Left forelimb (tissue), 1 donor: ENCODE results near the gene OR6S1.
"Not testable (repeated sequence)": the region's sequence is repeated elsewhere in the genome, so short reads cannot be mapped to it uniquely, and the experiment has no call there.

ENCODE experiments used
- DNase-seq: peaks from one replicate; pipeline ENCODE4 v3.0.0-alpha.2; 2018; ENCODE audit warnings: low spot score

The OR6S1 gene

DNA sequence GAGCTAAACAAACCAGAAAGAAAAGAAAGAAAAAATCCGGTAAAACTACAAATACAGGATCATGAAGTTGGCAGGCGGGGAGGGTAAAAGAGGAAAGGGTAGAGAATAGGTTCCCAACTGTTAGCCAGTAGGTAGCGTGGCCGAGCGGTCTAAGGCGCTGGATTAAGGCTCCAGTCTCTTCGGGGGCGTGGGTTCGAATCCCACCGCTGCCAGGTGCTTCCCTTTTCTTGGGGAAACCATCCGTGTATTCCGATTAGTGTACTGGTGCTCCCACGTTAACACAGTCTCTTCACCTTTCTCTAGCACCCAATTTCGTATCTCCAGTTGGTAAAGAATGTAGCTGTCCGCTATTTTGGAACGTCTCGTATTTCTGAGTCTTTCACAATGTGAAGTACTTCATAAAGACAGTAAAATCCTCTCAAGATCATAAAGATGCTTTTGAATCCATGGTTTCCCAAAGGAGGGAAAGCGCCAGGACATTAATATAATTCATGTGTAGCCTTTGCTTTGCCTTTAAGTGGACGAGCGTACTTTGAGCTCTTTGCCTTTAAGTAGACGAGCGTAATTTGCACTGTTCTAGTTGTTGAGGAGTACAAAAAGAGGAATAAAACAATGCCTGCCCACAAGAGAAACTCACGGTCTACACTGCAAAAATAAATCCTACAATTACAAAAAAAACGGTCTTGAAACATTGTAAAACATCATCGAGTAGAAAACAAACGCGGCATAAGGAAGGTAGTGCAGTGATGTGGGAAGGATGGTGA lies 31.3 kb downstream of the OR6S1 start:
- peak; percentile 84 for DNase-seq

DNA sequence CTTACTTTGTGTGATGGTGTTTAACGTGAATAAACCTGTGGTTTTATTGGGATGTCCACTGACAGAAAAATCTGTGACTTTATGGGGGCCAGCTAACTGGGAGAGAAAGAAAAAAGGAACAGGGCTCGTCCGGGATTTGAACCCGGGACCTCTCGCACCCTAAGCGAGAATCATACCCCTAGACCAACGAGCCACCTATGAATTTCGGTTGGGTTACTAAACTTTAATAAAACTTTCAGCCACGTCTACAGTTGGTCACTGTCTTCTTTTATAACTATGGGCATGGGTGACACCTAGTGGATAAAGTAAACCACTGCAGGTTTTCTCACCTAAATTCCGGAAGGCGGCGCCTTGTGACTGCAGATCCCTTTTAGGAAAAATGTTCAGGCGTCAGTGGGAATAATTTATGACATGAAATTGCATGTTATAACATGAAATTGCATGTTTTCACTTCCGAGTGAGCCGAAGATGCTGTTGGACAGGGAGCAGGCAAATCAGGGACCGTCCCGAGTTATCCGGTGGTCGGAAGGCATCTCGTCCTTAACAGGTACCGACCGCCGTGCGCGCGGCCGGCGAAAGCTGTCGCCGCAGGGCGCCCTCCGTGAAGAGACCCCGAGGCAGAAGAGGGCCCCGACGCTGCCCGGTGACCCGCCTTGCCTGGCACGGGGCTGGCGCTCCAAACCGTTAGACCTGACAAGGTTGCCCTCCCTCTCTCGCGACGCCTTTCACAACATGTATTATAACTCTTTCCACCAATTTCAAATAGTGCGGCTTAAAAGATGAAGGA lies 32.1 kb downstream of the OR6S1 start:
- no peak for DNase-seq

GRCh38 chr14:20608383-20609110 lies 32.9 kb downstream of the OR6S1 start:
- no peak for DNase-seq

DNA sequence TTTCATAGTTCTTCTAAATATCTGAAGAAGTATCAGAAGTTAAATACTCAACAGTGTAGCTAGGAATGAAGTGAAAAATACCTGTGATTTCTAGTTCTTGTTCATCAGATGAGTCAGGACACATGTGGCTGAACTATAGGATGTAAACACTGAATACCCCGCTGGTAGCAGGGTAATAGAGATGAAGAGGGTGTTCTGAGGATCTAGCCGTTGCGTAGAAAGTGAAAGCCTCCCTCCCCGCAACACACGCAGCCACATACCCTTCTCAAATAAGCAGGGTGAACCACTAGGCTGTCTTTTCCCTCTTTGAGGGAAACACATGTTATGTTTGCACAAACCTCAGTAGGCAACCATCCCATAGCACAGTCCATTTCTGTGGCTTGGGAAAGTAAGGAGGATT lies 33.9 kb downstream of the OR6S1 start:
- no peak for DNase-seq

DNA sequence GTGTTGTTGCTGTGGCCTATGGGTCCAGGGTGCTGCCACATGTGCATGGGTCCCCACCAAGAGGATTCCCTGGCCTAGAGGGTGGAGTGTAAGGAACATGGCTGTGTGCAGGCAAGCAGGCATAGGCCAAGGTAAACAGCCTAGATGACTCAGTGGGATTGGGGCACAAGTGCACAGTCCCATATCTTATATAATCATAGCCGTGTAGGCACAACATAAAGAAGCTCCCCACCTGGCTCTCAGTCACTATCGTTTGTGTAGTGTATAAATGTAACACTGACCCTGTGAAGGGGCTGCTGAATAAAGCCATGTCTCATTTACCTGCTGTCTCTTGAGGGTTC lies 34.6 kb downstream of the OR6S1 start:
- no peak for DNase-seq

GRCh38 chr14:20606190-20606901 lies 35.1 kb downstream of the OR6S1 start:
- no peak for DNase-seq

DNA sequence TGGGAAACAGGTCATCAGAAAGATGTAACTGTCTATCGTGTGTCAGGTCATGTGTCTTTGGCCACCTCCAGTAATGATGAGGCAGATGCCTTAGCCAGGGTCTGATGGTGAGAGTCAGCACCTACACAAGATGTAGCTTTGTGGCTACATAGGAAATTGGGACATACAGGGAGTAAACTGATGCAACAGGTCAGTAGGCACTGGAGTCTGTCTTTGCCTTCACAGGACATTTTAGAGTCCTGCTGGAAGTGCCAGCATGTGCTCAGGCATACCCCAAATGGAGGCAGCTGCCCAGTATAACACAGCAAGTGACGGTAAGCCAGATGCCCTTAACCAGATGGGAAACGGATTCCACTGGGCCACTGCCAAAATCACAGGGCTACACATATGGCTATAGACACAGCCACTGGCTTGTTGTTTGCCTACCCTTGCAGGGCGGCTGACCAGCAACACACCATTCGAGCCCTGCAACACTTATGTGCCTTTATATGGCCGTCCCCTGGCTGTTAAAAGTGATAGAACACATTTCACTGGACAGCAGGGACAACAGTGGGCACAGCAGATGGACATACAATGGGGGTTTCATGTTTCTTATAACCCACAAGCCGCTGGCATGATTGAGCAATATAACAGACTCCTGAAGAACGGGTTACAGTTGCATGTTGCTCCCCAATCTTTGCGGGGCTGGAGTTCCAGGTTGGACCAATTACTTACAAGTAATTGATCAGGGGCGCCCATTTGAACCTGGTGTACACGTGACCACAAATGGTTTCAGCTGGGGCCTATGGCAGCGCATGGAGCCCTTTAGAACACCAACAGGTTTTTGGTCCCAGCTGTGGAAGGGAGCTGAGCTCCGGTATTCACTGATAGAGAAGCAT lies 37.4 kb downstream of the OR6S1 start:
- no peak for DNase-seq

DNA sequence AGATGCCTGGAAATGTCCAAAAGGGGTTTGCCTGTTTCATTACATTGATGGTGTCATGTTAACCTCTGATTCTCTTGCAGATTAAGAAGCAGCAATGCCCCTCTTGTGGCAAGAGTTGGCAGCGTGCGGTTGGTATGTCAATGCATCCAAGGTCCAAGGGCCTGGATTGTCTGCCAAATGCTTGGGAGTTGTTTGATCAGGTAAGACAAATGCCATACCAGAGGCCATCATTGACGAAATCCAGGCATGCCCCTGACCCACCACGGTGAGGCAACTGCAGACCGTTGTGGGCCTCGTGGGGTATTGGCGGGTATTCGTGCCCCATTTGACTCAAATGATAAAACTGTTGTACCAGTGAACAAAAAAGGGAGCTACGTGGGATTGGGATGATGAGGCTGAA lies 38.9 kb downstream of the OR6S1 start:
- no peak for DNase-seq

GRCh38 chr14:20601522-20601921 lies 40.0 kb downstream of the OR6S1 start:
- no peak for DNase-seq

DNA sequence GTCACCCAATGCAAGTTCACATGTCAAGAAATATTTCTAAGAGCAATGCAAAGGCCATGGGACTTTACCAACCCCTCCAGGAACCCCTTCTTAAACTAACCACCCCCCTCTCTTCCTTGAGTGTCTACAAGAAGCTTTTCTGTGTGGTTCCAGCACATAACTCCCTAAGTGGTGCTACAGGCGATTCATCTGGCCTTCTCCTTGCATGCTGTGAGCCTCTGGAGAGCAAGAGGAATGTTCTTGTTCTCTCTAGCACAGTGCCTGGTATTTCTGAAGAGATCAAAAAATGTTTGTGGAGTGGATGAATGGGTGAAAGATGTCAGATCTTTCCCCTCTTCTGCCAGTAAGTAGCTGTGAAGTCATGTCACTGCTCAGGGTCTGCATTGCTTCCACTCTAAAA lies 44.4 kb downstream of the OR6S1 start:
- no peak for DNase-seq

GRCh38 chr14:20595726-20596125 lies 45.8 kb downstream of the OR6S1 start:
- DNase-seq = not testable (repeated sequence)

GRCh38 chr14:20592574-20592973 lies 48.9 kb downstream of the OR6S1 start:
- no peak for DNase-seq

DNA sequence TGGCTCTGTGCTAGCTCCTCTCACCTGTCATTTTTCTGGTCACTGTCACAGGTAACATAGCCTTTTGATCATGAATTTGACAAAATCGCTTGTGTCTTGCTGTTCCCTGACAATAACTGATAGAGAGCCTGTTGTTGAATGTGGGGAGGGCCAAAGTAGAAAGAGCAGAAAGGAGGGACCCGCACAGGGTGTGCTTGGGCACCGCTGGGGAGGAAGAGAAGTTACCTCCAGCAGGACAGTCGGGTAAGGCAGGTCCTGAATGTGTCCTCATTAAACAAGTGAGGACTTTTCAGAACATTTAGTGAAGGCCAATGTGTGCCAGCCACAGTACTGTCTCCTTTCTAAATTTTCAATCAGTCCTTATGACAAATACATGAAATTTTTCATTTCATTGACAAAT lies 50.3 kb downstream of the OR6S1 start, which contains the start of gene RNASE12:
Gene RNASE12, minus strand, starts transcription at position 142 of the 400 bp plus-strand sequence. CDS start 653 bp downstream, outside the sequence.
- DNase-seq = no peak
